ENCODE results near the gene GABRA6.
"Not testable (repeated sequence)": the region's sequence is repeated elsewhere in the genome, so short reads cannot be mapped to it uniquely, and the experiment has no call there.

GABRA6 gene

GRCh38 chr5:161685461-161685860 is at the start of gene GABRA6:
Gene GABRA6, plus strand, starts transcription at chr5:161685721. Its CDS starts 269 bp downstream, at chr5:161685990.
- no peak for DNase-seq

- DNase-seq: no peak
Measured at GRCh38 chr5:161637591-161637990, 47.9 kb upstream of the GABRA6 start.

- DNase-seq: no peak
Measured at GRCh38 chr5:161641444-161641843, 44.1 kb upstream of the GABRA6 start.

GRCh38 chr5:161645264-161645663 is 40.3 kb upstream of the GABRA6 start:
- DNase-seq: no peak

GRCh38 chr5:161651926-161652325 is 33.6 kb upstream of the GABRA6 start:
- not testable (repeated sequence) for DNase-seq

- DNase-seq: no peak
Measured at GRCh38 chr5:161660806-161661205, 24.7 kb upstream of the GABRA6 start.

- no peak for DNase-seq
Measured at GRCh38 chr5:161663431-161663830, 22.1 kb upstream of the GABRA6 start.

- DNase-seq: no peak
Measured at GRCh38 chr5:161676103-161676502, 9.4 kb upstream of the GABRA6 start.

- DNase-seq: no peak
Measured at GRCh38 chr5:161686149-161686548, 628 bp downstream of the GABRA6 start.

GRCh38 chr5:161686881-161687280 is 1.4 kb downstream of the GABRA6 start:
- no peak for DNase-seq

GRCh38 chr5:161687316-161687715 is 1.8 kb downstream of the GABRA6 start:
- DNase-seq: no peak

- DNase-seq: no peak
Measured at GRCh38 chr5:161691911-161692310, 6.4 kb downstream of the GABRA6 start.

- DNase-seq: no peak
Measured at GRCh38 chr5:161697001-161697400, 11.5 kb downstream of the GABRA6 start.

- no peak for DNase-seq
Measured at GRCh38 chr5:161700065-161700464, 14.5 kb downstream of the GABRA6 start.

GRCh38 chr5:161703528-161703927 is 18.0 kb downstream of the GABRA6 start:
- DNase-seq: no peak

GRCh38 chr5:161707382-161707781 is 21.9 kb downstream of the GABRA6 start:
- no peak for DNase-seq

GRCh38 chr5:161709239-161709638 is 23.7 kb downstream of the GABRA6 start:
- no peak for DNase-seq

GRCh38 chr5:161713042-161713441 is 27.5 kb downstream of the GABRA6 start:
- DNase-seq: no peak

GRCh38 chr5:161719157-161719556 is 33.6 kb downstream of the GABRA6 start:
- no peak for DNase-seq

GRCh38 chr5:161720460-161720859 is 34.9 kb downstream of the GABRA6 start:
- DNase-seq: no peak

GRCh38 chr5:161734741-161735140 is 49.2 kb downstream of the GABRA6 start:
- DNase-seq: no peak

GRCh38 chr5:161740433-161740832 is 54.9 kb downstream of the GABRA6 start:
- DNase-seq: no peak

- DNase-seq: no peak
Measured at GRCh38 chr5:161744276-161744675, 58.8 kb downstream of the GABRA6 start.

- no peak for DNase-seq
Measured at GRCh38 chr5:161745392-161745791, 59.9 kb downstream of the GABRA6 start.

- no peak for DNase-seq
Measured at GRCh38 chr5:161751265-161751664, 65.7 kb downstream of the GABRA6 start.

Measured in cortex of kidney (tissue), 1 donor.